Neuronal stem cell (in vitro differentiated cells): ENCODE measurements around the gene AKR1B1.

Experiments
- DNase-seq: peaks from one replicate; pipeline ENCODE4 v3.0.0-alpha.2; 2013; ENCODE audit warnings: low spot score
- H2AFZ ChIP-seq: one replicate; pipeline ENCODE4 v1.6.1; 2013; ENCODE audit warnings: mild to moderate bottlenecking, low read length, inconsistent platforms
- H2AK5ac ChIP-seq: 2 replicates; pipeline ENCODE4 v1.6.1; 2013; ENCODE audit warnings: low read depth, mild to moderate bottlenecking, inconsistent platforms, low read length, moderate library complexity, mixed read lengths
- H2BK120ac ChIP-seq: 2 replicates; pipeline ENCODE4 v1.6.1; 2013; ENCODE audit warnings: low read depth, mild to moderate bottlenecking, inconsistent platforms, low read length, moderate library complexity, mixed read lengths
- H2BK12ac ChIP-seq: one replicate; pipeline ENCODE4 v1.6.1; 2013; ENCODE audit warnings: low read length, inconsistent platforms
- H2BK15ac ChIP-seq: 2 replicates; pipeline ENCODE4 v1.6.1; 2013; ENCODE audit warnings: mild to moderate bottlenecking, low read length, inconsistent platforms, mixed read lengths
- H2BK5ac ChIP-seq: one replicate; pipeline ENCODE4 v1.6.1; 2013; ENCODE audit warnings: inconsistent platforms, mild to moderate bottlenecking, low read length, moderate library complexity
- H3K14ac ChIP-seq: one replicate; pipeline ENCODE4 v1.6.1; 2013; ENCODE audit warnings: low read length, inconsistent platforms
- H3K18ac ChIP-seq: 2 replicates; pipeline ENCODE4 v1.6.1; 2013; ENCODE audit warnings: low read length, inconsistent platforms
- H3K23ac ChIP-seq: 2 replicates; pipeline ENCODE4 v1.6.1; 2013; ENCODE audit warnings: low read depth, mild to moderate bottlenecking, mixed read lengths, low read length, inconsistent platforms; ENCODE audit not compliant: poor library complexity
- H3K27ac ChIP-seq: replicated peaks from 3 replicates; pipeline ENCODE4 v1.5.1; 2013; ENCODE audit warnings: low read length, inconsistent platforms
- H3K27me3 ChIP-seq, 3 experiments: 2 replicates each; pipeline ENCODE4 v1.6.1; 2013; ENCODE audit warnings: low read length in 3 of 3, mild to moderate bottlenecking in 2 of 3, inconsistent platforms in 1 of 3, low read depth in 1 of 3, mixed read lengths in 1 of 3, moderate library complexity in 1 of 3; ENCODE audit not compliant: control insufficient read depth in 3 of 3, insufficient read depth in 3 of 3
- H3K36me3 ChIP-seq, 2 donors: replicated peaks in 1 of 2; 2 replicates each; pipeline ENCODE4 v1.6.1; 2013; ENCODE audit warnings: low read length in 2 of 2; ENCODE audit not compliant: control insufficient read depth in 2 of 2, insufficient read depth in 2 of 2
- H3K4ac ChIP-seq: 2 replicates; pipeline ENCODE4 v1.6.1; 2013; ENCODE audit warnings: inconsistent platforms, mild to moderate bottlenecking, low read length, moderate library complexity
- H3K4me1 ChIP-seq, 2 donors: 1 replicate in 1 of 2; 2 replicates in 1 of 2; pipeline ENCODE4 v1.6.1; 2013; ENCODE audit warnings: low read length in 2 of 2, low read depth in 1 of 2; ENCODE audit not compliant: control insufficient read depth in 2 of 2, insufficient read depth in 1 of 2
- H3K4me2 ChIP-seq: one replicate; pipeline ENCODE4 v1.6.1; 2013; ENCODE audit warnings: mild to moderate bottlenecking, low read length, inconsistent platforms; ENCODE audit not compliant: insufficient read depth, poor library complexity, severe bottlenecking
- H3K4me3 ChIP-seq, 2 donors: 2 replicates each; pipeline ENCODE4 v1.5.1; 2013; ENCODE audit warnings: low read length in 2 of 2, mild to moderate bottlenecking in 2 of 2, inconsistent platforms in 1 of 2, moderate library complexity in 1 of 2
- H3K79me1 ChIP-seq: one replicate; pipeline ENCODE4 v1.6.1; 2013; ENCODE audit warnings: low read depth, mild to moderate bottlenecking, inconsistent platforms, low read length, moderate library complexity
- H3K9ac ChIP-seq: one replicate; pipeline ENCODE4 v1.6.1; 2013; ENCODE audit warnings: mild to moderate bottlenecking, low read depth, low read length, inconsistent platforms; ENCODE audit not compliant: poor library complexity
- H3K9me3 ChIP-seq, 2 donors: replicated peaks in 1 of 2; 2 replicates each; pipeline versions ENCODE3 to v1.6.1; 2013; ENCODE audit warnings: low read length in 2 of 2, mild to moderate bottlenecking in 2 of 2, inconsistent platforms in 1 of 2, low read depth in 1 of 2, mixed read lengths in 1 of 2, moderate library complexity in 1 of 2; ENCODE audit not compliant: control insufficient read depth in 2 of 2, insufficient read depth in 1 of 2
- H4K8ac ChIP-seq: one replicate; pipeline ENCODE4 v1.6.1; 2013; ENCODE audit warnings: low read depth, mild to moderate bottlenecking, inconsistent platforms, low read length, moderate library complexity
- H4K91ac ChIP-seq: one replicate; pipeline ENCODE4 v1.6.1; 2013; ENCODE audit warnings: low read length, low read depth, mild to moderate bottlenecking, inconsistent platforms; ENCODE audit not compliant: poor library complexity
- WGBS, 2 donors: extraction: QIAGEN DNeasy Blood & Tissue Kit; methylation state at CpG; one replicate each; pipeline ENCODE4 v1.1.7; 2013; ENCODE audit warnings: missing lambda C conversion rate in 2 of 2, mixed read lengths in 1 of 2; ENCODE audit not compliant: insufficient read length in 2 of 2, insufficient replicate concordance in 1 of 2; ENCODE audit errors: extremely low coverage in 2 of 2; 5-methylcytosine and 5-hydroxymethylcytosine counted together

Gene AKR1B1

GRCh38 chr7:134446446-134446845, 12.5 kb downstream of the AKR1B1 start:
- no peak overlapping the region for H3K23ac ChIP-seq
- no peak overlapping the region for H4K91ac ChIP-seq
- H3K79me1 ChIP-seq: no peaks in the 10 kb centered on the region
- H3K4ac ChIP-seq: no peak overlapping the region
- WGBS, 2 donors: no CpG with 5 or more reads among the region's 9 CpGs
- no peak overlapping the region for H3K18ac ChIP-seq
- H3K36me3 ChIP-seq: peaks cover 64 to 97% of the 10 kb centered on the region in 2 donors
- DNase-seq: no peak
- no peak overlapping the region for H3K14ac ChIP-seq
- H3K4me3 ChIP-seq: no peak overlapping the region
- no peak overlapping the region for H2BK5ac ChIP-seq
- H2BK120ac ChIP-seq: no peak overlapping the region
- no peak overlapping the region for H4K8ac ChIP-seq
- no peak overlapping the region for H2AFZ ChIP-seq
- H3K9me3 ChIP-seq: peaks cover 0 to 2% of the 10 kb centered on the region in 2 donors
- no peak overlapping the region for H2AK5ac ChIP-seq
- H3K27me3 ChIP-seq: no peaks in the 10 kb centered on the region
- no peak overlapping the region for H2BK15ac ChIP-seq
- peaks cover 0 to 4% of the 10 kb centered on the region in 2 donors for H3K4me1 ChIP-seq
- no peak overlapping the region for H3K4me2 ChIP-seq
- H3K27ac ChIP-seq: no peak overlapping the region
- no peak overlapping the region for H2BK12ac ChIP-seq
- H3K9ac ChIP-seq: no peak overlapping the region

GRCh38 chr7:134444961-134445315, 14.0 kb downstream of the AKR1B1 start:
- Histone ChIP-seq H3K4me2 (no peak overlapping the region), H2BK15ac (no peak overlapping the region), H3K14ac (no peak overlapping the region), H2BK12ac (no peak overlapping the region), H3K36me3 (peaks cover 59 to 97% of the 10 kb centered on the region in 2 donors), H3K9me3 (no peaks in the 10 kb centered on the region), H3K4me3 (peak overlapping the region in 1 of 2 donors; percentile 14), H3K4me1 (peaks cover 0 to 4% of the 10 kb centered on the region in 2 donors), H2BK120ac (no peak overlapping the region), H2AK5ac (no peak overlapping the region), H3K79me1 (no peaks in the 10 kb centered on the region), H2BK5ac (no peak overlapping the region), H3K9ac (no peak overlapping the region), H4K91ac (no peak overlapping the region), H2AFZ (no peak overlapping the region), H3K27me3 (no peaks in the 10 kb centered on the region), H3K27ac (no peak overlapping the region), H3K4ac (no peak overlapping the region), H3K18ac (no peak overlapping the region), H4K8ac (no peak overlapping the region), H3K23ac (no peak overlapping the region)
- no peak for DNase-seq
- WGBS, 2 donors: no CpG with 5 or more reads among the region's 4 CpGs

- no peaks in the 10 kb centered on the region for H3K27me3 ChIP-seq
- H3K4me2 ChIP-seq: no peak overlapping the region
- no peak overlapping the region for H3K4ac ChIP-seq
- no peak overlapping the region for H2BK5ac ChIP-seq
- H3K79me1 ChIP-seq: no peaks in the 10 kb centered on the region
- no peak overlapping the region for H2BK120ac ChIP-seq
- H3K9me3 ChIP-seq: no peaks in the 10 kb centered on the region
- H2BK15ac ChIP-seq: no peak overlapping the region
- peaks cover 0 to 4% of the 10 kb centered on the region in 2 donors for H3K4me1 ChIP-seq
- H3K23ac ChIP-seq: no peak overlapping the region
- no peak overlapping the region for H3K18ac ChIP-seq
- H3K36me3 ChIP-seq: peaks cover 55 to 94% of the 10 kb centered on the region in 2 donors
- H2BK12ac ChIP-seq: no peak overlapping the region
- no peak overlapping the region for H3K14ac ChIP-seq
- H3K9ac ChIP-seq: no peak overlapping the region
- no peak overlapping the region for H4K8ac ChIP-seq
- H3K4me3 ChIP-seq: no peak overlapping the region
- no peak overlapping the region for H2AFZ ChIP-seq
- no peak overlapping the region for H4K91ac ChIP-seq
- DNase-seq: no peak
- WGBS, 2 donors: no CpG with 5 or more reads among the region's 9 CpGs
- no peak overlapping the region for H2AK5ac ChIP-seq
- no peak overlapping the region for H3K27ac ChIP-seq
These were observed 14.5 kb downstream of the AKR1B1 start for GRCh38 chr7:134444198-134444960.

- H4K8ac ChIP-seq: no peak overlapping the region
- H3K4ac ChIP-seq: no peak overlapping the region
- H3K4me2 ChIP-seq: no peak overlapping the region
- no CpG with 5 or more reads among the region's 10 CpGs for WGBS, 2 donors
- H3K4me3 ChIP-seq: no peak overlapping the region
- H3K14ac ChIP-seq: no peak overlapping the region
- peaks cover 50 to 87% of the 10 kb centered on the region in 2 donors for H3K36me3 ChIP-seq
- DNase-seq: no peak
- no peaks in the 10 kb centered on the region for H3K27me3 ChIP-seq
- H2BK120ac ChIP-seq: no peak overlapping the region
- H4K91ac ChIP-seq: no peak overlapping the region
- H3K27ac ChIP-seq: no peak overlapping the region
- no peak overlapping the region for H2BK5ac ChIP-seq
- no peak overlapping the region for H3K9ac ChIP-seq
- H2AFZ ChIP-seq: no peak overlapping the region
- H2AK5ac ChIP-seq: no peak overlapping the region
- no peak overlapping the region for H3K23ac ChIP-seq
- H3K18ac ChIP-seq: no peak overlapping the region
- H2BK15ac ChIP-seq: no peak overlapping the region
- peaks cover 0 to 4% of the 10 kb centered on the region in 2 donors for H3K4me1 ChIP-seq
- H3K9me3 ChIP-seq: peaks cover 0 to 3% of the 10 kb centered on the region in 2 donors
- H2BK12ac ChIP-seq: no peak overlapping the region
- H3K79me1 ChIP-seq: no peaks in the 10 kb centered on the region
These were observed 15.4 kb downstream of the AKR1B1 start for GRCh38 chr7:134443396-134444070.
